ENCODE results near the gene PRKAB2. TPM values are rescaled to one million over a fixed set of nuclear protein-coding genes. Genes with fewer than 3 reads are reported as not detected.
A peak's percentile ranks its signal among the peaks of the same experiment; 100 is the strongest.

The PRKAB2 gene
- total and polyA plus RNA-seq, 9 of the 15 experiments (the other 6 are each of a cell fraction or from before 2014, with no cell fraction given): 2.3 to 20.8 (median 7.9) TPM

- FAIRE-seq (no peak), DNase-seq (ENCODE audit: extremely low read depth in 1 of 4, low spot score in 3 of 4) (peak in 1 of 4 experiments; percentile 37), ATAC-seq (no peak)
- no peak overlapping the region for H3K4me3 ChIP-seq
- WGBS (ENCODE audit: insufficient coverage, low coverage, missing lambda C conversion rate): 66% methylated on average over 2 of the region's 2 CpGs
- peak; percentile 28 for TF ChIP-seq MEIS2 (IDR thresholded peaks at IDR 0.05; ENCODE audit: partially characterized antibody)
- TF ChIP-seq NFIC (IDR thresholded peaks at IDR 0.05): peak; percentile 92
- no peak for TF ChIP-seq SMARCB1 (IDR thresholded peaks at IDR 0.05; ENCODE audit: insufficient read length, low read depth)
- no peak for TF ChIP-seq ZKSCAN3 (CRISPR knock-in tag; IDR thresholded peaks at IDR 0.05)
- TF ChIP-seq NFIX (CRISPR knock-in tag; IDR thresholded peaks at IDR 0.05; ENCODE audit: low read depth): peak; percentile 44
- TF ChIP-seq, protein P1, sequence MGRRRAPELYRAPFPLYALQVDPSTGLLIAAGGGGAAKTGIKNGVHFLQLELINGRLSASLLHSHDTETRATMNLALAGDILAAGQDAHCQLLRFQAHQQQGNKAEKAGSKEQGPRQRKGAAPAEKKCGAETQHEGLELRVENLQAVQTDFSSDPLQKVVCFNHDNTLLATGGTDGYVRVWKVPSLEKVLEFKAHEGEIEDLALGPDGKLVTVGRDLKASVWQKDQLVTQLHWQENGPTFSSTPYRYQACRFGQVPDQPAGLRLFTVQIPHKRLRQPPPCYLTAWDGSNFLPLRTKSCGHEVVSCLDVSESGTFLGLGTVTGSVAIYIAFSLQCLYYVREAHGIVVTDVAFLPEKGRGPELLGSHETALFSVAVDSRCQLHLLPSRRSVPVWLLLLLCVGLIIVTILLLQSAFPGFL (CRISPR knock-in tag; IDR thresholded peaks at IDR 0.05): no peak
- TF ChIP-seq, protein P2, sequence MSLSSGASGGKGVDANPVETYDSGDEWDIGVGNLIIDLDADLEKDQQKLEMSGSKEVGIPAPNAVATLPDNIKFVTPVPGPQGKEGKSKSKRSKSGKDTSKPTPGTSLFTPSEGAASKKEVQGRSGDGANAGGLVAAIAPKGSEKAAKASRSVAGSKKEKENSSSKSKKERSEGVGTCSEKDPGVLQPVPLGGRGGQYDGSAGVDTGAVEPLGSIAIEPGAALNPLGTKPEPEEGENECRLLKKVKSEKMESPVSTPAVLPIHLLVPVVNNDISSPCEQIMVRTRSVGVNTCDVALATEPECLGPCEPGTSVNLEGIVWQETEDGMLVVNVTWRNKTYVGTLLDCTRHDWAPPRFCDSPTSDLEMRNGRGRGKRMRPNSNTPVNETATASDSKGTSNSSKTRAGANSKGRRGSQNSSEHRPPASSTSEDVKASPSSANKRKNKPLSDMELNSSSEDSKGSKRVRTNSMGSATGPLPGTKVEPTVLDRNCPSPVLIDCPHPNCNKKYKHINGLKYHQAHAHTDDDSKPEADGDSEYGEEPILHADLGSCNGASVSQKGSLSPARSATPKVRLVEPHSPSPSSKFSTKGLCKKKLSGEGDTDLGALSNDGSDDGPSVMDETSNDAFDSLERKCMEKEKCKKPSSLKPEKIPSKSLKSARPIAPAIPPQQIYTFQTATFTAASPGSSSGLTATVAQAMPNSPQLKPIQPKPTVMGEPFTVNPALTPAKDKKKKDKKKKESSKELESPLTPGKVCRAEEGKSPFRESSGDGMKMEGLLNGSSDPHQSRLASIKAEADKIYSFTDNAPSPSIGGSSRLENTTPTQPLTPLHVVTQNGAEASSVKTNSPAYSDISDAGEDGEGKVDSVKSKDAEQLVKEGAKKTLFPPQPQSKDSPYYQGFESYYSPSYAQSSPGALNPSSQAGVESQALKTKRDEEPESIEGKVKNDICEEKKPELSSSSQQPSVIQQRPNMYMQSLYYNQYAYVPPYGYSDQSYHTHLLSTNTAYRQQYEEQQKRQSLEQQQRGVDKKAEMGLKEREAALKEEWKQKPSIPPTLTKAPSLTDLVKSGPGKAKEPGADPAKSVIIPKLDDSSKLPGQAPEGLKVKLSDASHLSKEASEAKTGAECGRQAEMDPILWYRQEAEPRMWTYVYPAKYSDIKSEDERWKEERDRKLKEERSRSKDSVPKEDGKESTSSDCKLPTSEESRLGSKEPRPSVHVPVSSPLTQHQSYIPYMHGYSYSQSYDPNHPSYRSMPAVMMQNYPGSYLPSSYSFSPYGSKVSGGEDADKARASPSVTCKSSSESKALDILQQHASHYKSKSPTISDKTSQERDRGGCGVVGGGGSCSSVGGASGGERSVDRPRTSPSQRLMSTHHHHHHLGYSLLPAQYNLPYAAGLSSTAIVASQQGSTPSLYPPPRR (CRISPR knock-in tag; IDR thresholded peaks at IDR 0.05; ENCODE audit: borderline replicate concordance): no peak
- ChIA-PET CTCF (ENCODE audit: low intra/inter-chr PET ratio) (no interaction called here), POLR2A (interaction anchor here (1.0 to 4.4 kb wide), 5 partner anchors 8 to 84 kb away, joined by 3 to 27 read pairs (median 8); no protein-coding TSS in a partner anchor)
- peaks cover 14% of the 10 kb centered on the region in 2 experiments for H3K4me1 ChIP-seq (replicated peaks in 1 of 2; ENCODE audit: control insufficient read depth in 2 of 2, insufficient read depth in 2 of 2, low read length in 2 of 2)
- no peaks in the 10 kb centered on the region for H3K9me1 ChIP-seq (ENCODE audit: control insufficient read depth, insufficient read depth, low read length)
- H4K20me1 ChIP-seq (replicated peaks; ENCODE audit: control insufficient read depth, insufficient read depth, low read length): no peaks in the 10 kb centered on the region
- H2AFZ ChIP-seq (ENCODE audit: low read depth, low read length): no peak overlapping the region
- no peak overlapping the region for H3K27ac ChIP-seq (ENCODE audit: extremely low read depth, low read depth, low read length)
- in situ Hi-C loops (cut with MboI) (no loop called here), intact Hi-C loops (cut with micrococcal nuclease) (no loop called here)
- H3K9ac ChIP-seq (ENCODE audit: insufficient read depth in 1 of 2, low read depth in 2 of 2, low read length in 2 of 2): no peak overlapping the region
- H3K4me2 ChIP-seq (ENCODE audit: insufficient read depth, low read length): no peak overlapping the region
- no peaks in the 10 kb centered on the region for H3K27me3 ChIP-seq (ENCODE audit: control insufficient read depth in 2 of 2, insufficient read depth in 2 of 2, low read length in 2 of 2)
- no peaks in the 10 kb centered on the region for H3K9me3 ChIP-seq (replicated peaks; ENCODE audit: control insufficient read depth, insufficient read depth, low read depth, low read length)
- peaks cover 17% of the 10 kb centered on the region for H3K36me3 ChIP-seq (ENCODE audit: control insufficient read depth, insufficient read depth, low read length)
- BruUV-seq (replicated peaks): no TSS peak
- peaks cover 38% of the 10 kb centered on the region for H3K79me2 ChIP-seq (ENCODE audit: control insufficient read depth, insufficient read depth, low read length)
These were observed 3.6 kb downstream of the PRKAB2 start for GRCh38 chr1:147168626-147169058.
